Liver (tissue), 9 donors: ENCODE data around the gene KMT5C. TPM values are rescaled to one million over a fixed set of nuclear protein-coding genes. Genes with fewer than 3 reads are reported as not detected.

Experiments
- DNase-seq: peaks from one replicate; pipeline ENCODE4 v3.0.0-alpha.2; 2017; ENCODE audit warnings: low spot score
- H3K27ac ChIP-seq, 2 donors: one replicate each; pipeline ENCODE4 v1.7.0; 2013; ENCODE audit warnings: inconsistent platforms in 2 of 2, low read length in 2 of 2, control low read depth in 1 of 2, low read depth in 1 of 2, mild to moderate bottlenecking in 1 of 2
- H3K27me3 ChIP-seq, 4 donors: one replicate each; pipeline versions ENCODE4 v1.6.1 to v1.7.0; 2013; ENCODE audit warnings: low read length in 3 of 4, inconsistent platforms in 1 of 4, mild to moderate bottlenecking in 1 of 4, moderate library complexity in 1 of 4; ENCODE audit not compliant: control insufficient read depth in 4 of 4, insufficient read depth in 4 of 4
- H3K36me3 ChIP-seq, 4 donors: one replicate each; pipeline versions ENCODE4 v1.6.1 to v1.7.0; 2013; ENCODE audit warnings: low read length in 3 of 4, mild to moderate bottlenecking in 3 of 4, low read depth in 1 of 4, moderate library complexity in 1 of 4; ENCODE audit not compliant: control insufficient read depth in 4 of 4, insufficient read depth in 3 of 4
- H3K4me1 ChIP-seq, 4 donors: one replicate each; pipeline versions ENCODE4 v1.6.1 to v1.7.0; 2013; ENCODE audit warnings: low read length in 3 of 4, mild to moderate bottlenecking in 3 of 4, moderate library complexity in 1 of 4; ENCODE audit not compliant: control insufficient read depth in 4 of 4, insufficient read depth in 4 of 4
- H3K4me3 ChIP-seq, 3 donors: one replicate each; pipeline versions ENCODE4 v1.6.1 to v1.7.0; 2013; ENCODE audit warnings: low read length in 3 of 3, control low read depth in 1 of 3, low read depth in 1 of 3, mild to moderate bottlenecking in 1 of 3
- H3K9ac ChIP-seq, 2 donors: one replicate each; pipeline ENCODE4 v1.7.0; 2013; ENCODE audit warnings: low read length in 2 of 2, mild to moderate bottlenecking in 2 of 2, moderate library complexity in 2 of 2, control low read depth in 1 of 2, low read depth in 1 of 2
- H3K9me3 ChIP-seq, 4 donors: one replicate each; pipeline versions ENCODE4 v1.6.1 to v1.7.0; 2013; ENCODE audit warnings: low read length in 3 of 4; ENCODE audit not compliant: control insufficient read depth in 4 of 4
- EGR1 ChIP-seq, 2 donors: IDR thresholded peaks; 2 replicates each; pipeline ENCODE4 v1.6.1; 2016 to 2018; ENCODE audit warnings: antibody characterized with exemption in 2 of 2, low read depth in 2 of 2
- FOXA1 ChIP-seq: IDR thresholded peaks from 2 replicates; pipeline ENCODE4 v1.6.1; 2016; ENCODE audit warnings: antibody characterized with exemption
- FOXA2 ChIP-seq: IDR thresholded peaks from 2 replicates; pipeline ENCODE4 v1.6.1; 2016; ENCODE audit warnings: antibody characterized with exemption
- GABPA ChIP-seq, 2 donors: IDR thresholded peaks in 1 of 2; conservative IDR thresholded peaks in 1 of 2; 2 replicates each; pipeline ENCODE4 v1.6.1; 2016; ENCODE audit warnings: antibody characterized with exemption in 2 of 2, mild to moderate bottlenecking in 1 of 2, moderate library complexity in 1 of 2
- HNF4A ChIP-seq, 2 donors: conservative IDR thresholded peaks; 2 replicates each; pipeline ENCODE4 v1.6.1; 2016; ENCODE audit warnings: antibody characterized with exemption in 2 of 2, mild to moderate bottlenecking in 2 of 2
- HNF4G ChIP-seq: IDR thresholded peaks from 2 replicates; pipeline ENCODE4 v1.6.1; 2016; ENCODE audit warnings: antibody characterized with exemption
- JUND ChIP-seq, 2 donors: IDR thresholded peaks; 2 replicates each; pipeline ENCODE4 v1.6.1; 2016; ENCODE audit warnings: antibody characterized with exemption in 2 of 2
- NR2F2 ChIP-seq: IDR thresholded peaks from 2 replicates; pipeline ENCODE4 v1.6.1; 2016; ENCODE audit warnings: antibody characterized with exemption
- RAD21 ChIP-seq, 2 donors: IDR thresholded peaks; 2 replicates each; pipeline ENCODE4 v1.6.1; 2016; ENCODE audit warnings: antibody characterized with exemption in 2 of 2, mild to moderate bottlenecking in 2 of 2
- RXRA ChIP-seq, 2 donors: IDR thresholded peaks; 2 replicates each; pipeline ENCODE4 v1.6.1; 2017 to 2018; ENCODE audit warnings: antibody characterized with exemption in 2 of 2, mild to moderate bottlenecking in 1 of 2
- SP1 ChIP-seq: IDR thresholded peaks from 2 replicates; pipeline ENCODE4 v1.6.1; 2018; ENCODE audit warnings: antibody characterized with exemption, mild to moderate bottlenecking
- TAF1 ChIP-seq: conservative IDR thresholded peaks from 2 replicates; pipeline ENCODE4 v1.6.1; 2016; ENCODE audit warnings: antibody characterized with exemption, mild to moderate bottlenecking
- YY1 ChIP-seq: IDR thresholded peaks from 2 replicates; pipeline ENCODE4 v1.6.1; 2016; ENCODE audit warnings: antibody characterized with exemption, mild to moderate bottlenecking
- ZBTB33 ChIP-seq: IDR thresholded peaks from 2 replicates; pipeline ENCODE4 v1.6.1; 2016; ENCODE audit warnings: antibody characterized with exemption
- WGBS: extraction: QIAGEN DNeasy Blood & Tissue Kit; methylation state at CpG from one replicate; pipeline ENCODE4 v1.1.7; 2013; 5-methylcytosine and 5-hydroxymethylcytosine counted together
- polyA plus RNA-seq, 2 donors: library from polyadenylated mRNA; stranded (reverse) in 1 of 2; unstranded in 1 of 2; fragments of 200-250 nt in 1 of 2; fragments of >200 nt in 1 of 2; fragmentation: Nextera tagmentation in 1 of 2; extraction: Ambion mirVana in 1 of 2; gene quantifications; one replicate each; pipeline versions ENCODE4 v1.2.1 to v1.2.3, GENCODE V29; 2013 to 2015
- total RNA-seq, 2 donors: library from RNA; depleted of rRNA; stranded (reverse); fragments of >200 nt; gene quantifications; one replicate each; pipeline ENCODE4 v1.2.3, GENCODE V29; 2014
- TF ChIP-seq, protein P1 (sequence below): IDR thresholded peaks from 2 replicates; pipeline ENCODE4 v1.6.1; 2016; ENCODE audit warnings: antibody characterized with exemption
- TF ChIP-seq, protein P2 (sequence below): IDR thresholded peaks from 2 replicates; pipeline ENCODE4 v1.6.1; 2016; ENCODE audit warnings: antibody characterized with exemption, mild to moderate bottlenecking
- TF ChIP-seq, protein P3 (sequence below): fragments of 150-350 bp; IDR thresholded peaks from 2 replicates; pipeline ENCODE4 v1.5.1; 2017; ENCODE audit warnings: improper control_type of control experiment, low read depth, low read length; ENCODE audit not compliant: missing input control
- TF ChIP-seq, protein P4 (sequence below): IDR thresholded peaks from 2 replicates; pipeline ENCODE4 v1.6.1; 2016; ENCODE audit warnings: antibody characterized with exemption
- donor health status: healthy.
- donor health status: healthy.
- donor health status: healthy.
- donor health status: healthy.
- donor health status: healthy.

Gene KMT5C
- total and polyA plus RNA-seq, 4 donors: 1.1 to 11.6 (median 3.0) TPM

- DNase-seq: no peak
- TF ChIP-seq, protein P1, sequence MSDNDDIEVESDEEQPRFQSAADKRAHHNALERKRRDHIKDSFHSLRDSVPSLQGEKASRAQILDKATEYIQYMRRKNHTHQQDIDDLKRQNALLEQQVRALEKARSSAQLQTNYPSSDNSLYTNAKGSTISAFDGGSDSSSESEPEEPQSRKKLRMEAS: no peak
- TF ChIP-seq, protein P2, sequence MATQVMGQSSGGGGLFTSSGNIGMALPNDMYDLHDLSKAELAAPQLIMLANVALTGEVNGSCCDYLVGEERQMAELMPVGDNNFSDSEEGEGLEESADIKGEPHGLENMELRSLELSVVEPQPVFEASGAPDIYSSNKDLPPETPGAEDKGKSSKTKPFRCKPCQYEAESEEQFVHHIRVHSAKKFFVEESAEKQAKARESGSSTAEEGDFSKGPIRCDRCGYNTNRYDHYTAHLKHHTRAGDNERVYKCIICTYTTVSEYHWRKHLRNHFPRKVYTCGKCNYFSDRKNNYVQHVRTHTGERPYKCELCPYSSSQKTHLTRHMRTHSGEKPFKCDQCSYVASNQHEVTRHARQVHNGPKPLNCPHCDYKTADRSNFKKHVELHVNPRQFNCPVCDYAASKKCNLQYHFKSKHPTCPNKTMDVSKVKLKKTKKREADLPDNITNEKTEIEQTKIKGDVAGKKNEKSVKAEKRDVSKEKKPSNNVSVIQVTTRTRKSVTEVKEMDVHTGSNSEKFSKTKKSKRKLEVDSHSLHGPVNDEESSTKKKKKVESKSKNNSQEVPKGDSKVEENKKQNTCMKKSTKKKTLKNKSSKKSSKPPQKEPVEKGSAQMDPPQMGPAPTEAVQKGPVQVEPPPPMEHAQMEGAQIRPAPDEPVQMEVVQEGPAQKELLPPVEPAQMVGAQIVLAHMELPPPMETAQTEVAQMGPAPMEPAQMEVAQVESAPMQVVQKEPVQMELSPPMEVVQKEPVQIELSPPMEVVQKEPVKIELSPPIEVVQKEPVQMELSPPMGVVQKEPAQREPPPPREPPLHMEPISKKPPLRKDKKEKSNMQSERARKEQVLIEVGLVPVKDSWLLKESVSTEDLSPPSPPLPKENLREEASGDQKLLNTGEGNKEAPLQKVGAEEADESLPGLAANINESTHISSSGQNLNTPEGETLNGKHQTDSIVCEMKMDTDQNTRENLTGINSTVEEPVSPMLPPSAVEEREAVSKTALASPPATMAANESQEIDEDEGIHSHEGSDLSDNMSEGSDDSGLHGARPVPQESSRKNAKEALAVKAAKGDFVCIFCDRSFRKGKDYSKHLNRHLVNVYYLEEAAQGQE: no peak
- TF ChIP-seq RXRA (IDR thresholded peaks at IDR 0.05): no peak
- Histone ChIP-seq H3K4me1 (peaks cover 8 to 12% (median 10%) of the 10 kb centered on the region in 4 donors), H3K27ac (no peak overlapping the region), H3K9me3 (no peaks in the 10 kb centered on the region), H3K36me3 (peaks cover 0 to 10% (median 1%) of the 10 kb centered on the region in 4 donors), H3K4me3 (no peak overlapping the region), H3K27me3 (no peaks in the 10 kb centered on the region), H3K9ac (no peak overlapping the region)
- 88% methylated on average over 9 of the region's 9 CpGs for WGBS
These were observed 4.8 kb downstream of the KMT5C start for GRCh38 chr19:55344444-55344843.

- H3K36me3 ChIP-seq: peaks cover 0 to 10% (median 1%) of the 10 kb centered on the region in 4 donors
- no peaks in the 10 kb centered on the region for H3K27me3 ChIP-seq
- H3K9ac ChIP-seq: no peak overlapping the region
- TF ChIP-seq JUND (IDR thresholded peaks at IDR 0.05): no peak
- TF ChIP-seq, protein P3, sequence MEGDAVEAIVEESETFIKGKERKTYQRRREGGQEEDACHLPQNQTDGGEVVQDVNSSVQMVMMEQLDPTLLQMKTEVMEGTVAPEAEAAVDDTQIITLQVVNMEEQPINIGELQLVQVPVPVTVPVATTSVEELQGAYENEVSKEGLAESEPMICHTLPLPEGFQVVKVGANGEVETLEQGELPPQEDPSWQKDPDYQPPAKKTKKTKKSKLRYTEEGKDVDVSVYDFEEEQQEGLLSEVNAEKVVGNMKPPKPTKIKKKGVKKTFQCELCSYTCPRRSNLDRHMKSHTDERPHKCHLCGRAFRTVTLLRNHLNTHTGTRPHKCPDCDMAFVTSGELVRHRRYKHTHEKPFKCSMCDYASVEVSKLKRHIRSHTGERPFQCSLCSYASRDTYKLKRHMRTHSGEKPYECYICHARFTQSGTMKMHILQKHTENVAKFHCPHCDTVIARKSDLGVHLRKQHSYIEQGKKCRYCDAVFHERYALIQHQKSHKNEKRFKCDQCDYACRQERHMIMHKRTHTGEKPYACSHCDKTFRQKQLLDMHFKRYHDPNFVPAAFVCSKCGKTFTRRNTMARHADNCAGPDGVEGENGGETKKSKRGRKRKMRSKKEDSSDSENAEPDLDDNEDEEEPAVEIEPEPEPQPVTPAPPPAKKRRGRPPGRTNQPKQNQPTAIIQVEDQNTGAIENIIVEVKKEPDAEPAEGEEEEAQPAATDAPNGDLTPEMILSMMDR: no peak
- TF ChIP-seq HNF4A (conservative IDR thresholded peaks at IDR 0.05): no peak
- no peak for TF ChIP-seq FOXA1
- no peak for TF ChIP-seq YY1
- TF ChIP-seq EGR1 (IDR thresholded peaks at IDR 0.05; ENCODE audit: low read depth in 2 of 2): no peak
- TF ChIP-seq FOXA2: no peak
- no peak for TF ChIP-seq RAD21 (IDR thresholded peaks at IDR 0.05)
- TF ChIP-seq, protein P4, sequence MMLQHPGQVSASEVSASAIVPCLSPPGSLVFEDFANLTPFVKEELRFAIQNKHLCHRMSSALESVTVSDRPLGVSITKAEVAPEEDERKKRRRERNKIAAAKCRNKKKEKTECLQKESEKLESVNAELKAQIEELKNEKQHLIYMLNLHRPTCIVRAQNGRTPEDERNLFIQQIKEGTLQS: no peak
- TF ChIP-seq, protein P1: no peak
- TF ChIP-seq GABPA (IDR thresholded peaks at IDR 0.05 in 1 of 2, conservative IDR thresholded peaks at IDR 0.05 in 1 of 2): no peak
- no peak for TF ChIP-seq NR2F2
- no peak for TF ChIP-seq HNF4G
- TF ChIP-seq ZBTB33: no peak
- no peak for TF ChIP-seq TAF1
- no peak for TF ChIP-seq SP1
- TF ChIP-seq RXRA (IDR thresholded peaks at IDR 0.05): no peak
- 95% methylated on average over 22 of the region's 22 CpGs for WGBS
- no peak for DNase-seq
- no peaks in the 10 kb centered on the region for H3K9me3 ChIP-seq
- no peak overlapping the region for H3K4me3 ChIP-seq
- no peak overlapping the region for H3K27ac ChIP-seq
- H3K4me1 ChIP-seq: peaks cover 6 to 9% (median 7%) of the 10 kb centered on the region in 4 donors
These were observed 5.6 kb downstream of the KMT5C start for GRCh38 chr19:55345101-55345817.
